GM12872 (cell line): Measurements from ENCODE around the gene PPP1CC.

Experiments
- CTCF ChIP-seq: IDR thresholded peaks from 3 replicates; pipeline ENCODE4 v1.5.1; 2011; ENCODE audit warnings: low read depth, mild to moderate bottlenecking, low read length, moderate library complexity; ENCODE audit not compliant: insufficient read depth

PPP1CC gene

GRCh38 chr12:110766311-110767154, 23.8 kb upstream of the PPP1CC start:
- TF ChIP-seq CTCF, result no peak

DNA sequence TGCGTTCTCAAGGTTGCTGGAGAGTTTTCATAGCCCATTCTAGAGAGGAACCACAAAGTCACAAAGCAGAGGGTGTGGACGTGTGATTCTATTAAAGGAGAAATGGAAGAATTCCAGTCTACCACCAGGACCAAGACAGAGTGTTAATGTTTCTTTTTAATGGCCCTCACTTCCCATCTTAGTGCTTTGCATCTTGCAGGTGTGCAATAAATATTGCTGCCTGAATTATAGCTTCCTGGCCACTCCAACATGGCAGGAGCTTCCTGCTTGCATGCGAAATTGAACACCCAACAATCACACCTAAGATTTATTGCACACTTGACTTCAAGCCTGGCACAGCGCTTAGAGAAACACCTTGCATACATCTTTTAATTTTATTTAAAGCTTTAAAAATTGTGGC, 22.4 kb upstream of the PPP1CC start:
- no peak for TF ChIP-seq CTCF

DNA sequence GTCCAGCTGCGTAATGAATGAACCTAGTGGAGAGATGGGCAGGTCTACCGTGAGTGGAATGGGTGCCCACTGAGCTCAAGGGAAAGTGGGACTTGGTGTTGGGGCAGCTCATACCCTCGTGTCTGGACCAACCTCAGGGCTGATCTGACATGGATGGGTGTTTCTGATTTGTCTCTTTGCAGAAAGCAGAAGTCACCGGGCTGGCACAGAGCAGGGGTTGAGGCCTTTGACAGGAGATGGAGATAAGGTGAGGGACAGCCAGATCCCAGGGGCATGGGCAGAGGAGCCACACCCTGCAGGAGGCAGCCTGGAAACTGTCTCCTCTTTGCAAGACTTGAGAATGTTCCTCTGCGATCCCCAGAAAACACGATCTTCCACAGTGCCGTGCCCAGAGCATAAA, 20.9 kb upstream of the PPP1CC start:
- no peak for TF ChIP-seq CTCF

- TF ChIP-seq CTCF, result no peak
These were observed 20.2 kb upstream of the PPP1CC start for GRCh38 chr12:110762891-110763290.

- no peak for TF ChIP-seq CTCF
These were observed 17.5 kb upstream of the PPP1CC start for GRCh38 chr12:110760204-110760609.

DNA sequence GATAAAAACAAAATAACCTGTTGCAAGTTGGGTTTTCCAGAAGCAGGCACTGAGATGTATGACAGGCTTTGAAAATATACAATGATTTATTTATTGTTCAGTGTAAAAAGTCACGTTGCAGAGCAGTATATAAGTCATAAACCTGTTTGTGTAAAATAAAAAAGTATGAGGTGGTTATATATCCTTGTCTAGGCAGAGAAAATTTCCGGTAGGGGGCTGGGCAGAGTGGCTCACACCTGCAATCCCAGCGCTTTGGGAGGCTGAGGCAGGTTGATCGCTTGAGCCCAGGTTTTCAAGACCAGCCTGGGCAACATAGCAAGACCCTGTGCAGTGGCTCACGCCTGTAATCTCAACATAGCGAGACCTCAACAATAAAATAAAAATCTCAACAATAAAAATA, 16.2 kb upstream of the PPP1CC start:
- TF ChIP-seq CTCF, result no peak

DNA sequence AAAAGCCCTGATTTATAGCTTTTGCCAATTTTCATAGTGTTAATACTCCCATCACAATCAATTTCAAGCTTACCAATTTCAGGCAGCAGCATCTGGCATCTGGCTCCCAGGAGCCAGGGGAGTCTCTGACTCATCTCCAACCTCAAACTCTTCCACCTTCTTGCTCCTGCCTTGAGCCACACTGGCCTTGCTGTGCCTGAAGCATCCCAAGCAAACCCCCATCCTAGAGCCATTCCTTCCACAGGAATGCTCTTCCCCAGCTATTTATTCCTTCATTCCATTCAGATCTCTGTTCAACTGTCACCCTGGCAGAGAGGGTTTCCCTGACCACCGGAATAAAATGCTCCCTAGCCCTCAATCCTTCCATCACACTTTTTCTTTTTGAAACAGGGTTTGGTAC, 13.9 kb upstream of the PPP1CC start:
- TF ChIP-seq CTCF, result no peak
